K562 (cell line): ENCODE results near the gene FHIP2A. TPM values are rescaled to one million over a fixed set of nuclear protein-coding genes. Genes with fewer than 3 reads are reported as not detected.

Experiments used
- ATAC-seq: fragments of 200-7000 bp; cut with Tn5 transposase; 3 replicates; pipeline ENCODE4 v1.9.1; 2020; ENCODE audit warnings: moderate library complexity
- BruUV-seq: library from RNA; stranded (reverse); fragments of 400-500 nt; replicated peaks from 2 replicates; lab custom pipeline; 2021; lab: Mats Ljungman, UMichigan
- CTCF ChIA-PET: fragments of 300-600 bp; formaldehyde crosslinking; extraction: SDS; loops from one replicate; lab custom pipeline; 2021; ENCODE audit warnings: low intra/inter-chr PET ratio; lab: Yijun Ruan, JAX
- POLR2A ChIA-PET: fragments of 300-600, 350-650 bp; sonication (Branson Sonifier 250); formaldehyde crosslinking; extraction: SDS; loops from one replicate; lab custom pipeline; 2021; ENCODE audit warnings: antibody characterized with exemption, inconsistent platforms; lab: Yijun Ruan, JAX
- DNase-seq, 4 experiments: peaks; one replicate each; pipeline versions ENCODE4 v3.0.0 to v3.0.0-alpha.2; 2011 to 2018; ENCODE audit warnings: low spot score in 3 of 4, mixed read lengths in 3 of 4; ENCODE audit errors: extremely low read depth in 1 of 4
- FAIRE-seq: peaks from 2 replicates; lab custom pipeline; 2011; peaks lifted over from hg19 to GRCh38; lab: Jason Lieb, UNC
- H2AFZ ChIP-seq: 2 replicates; pipeline ENCODE4 v1.6.0; 2011; ENCODE audit warnings: low read depth, low read length, control low read depth, inconsistent platforms
- H3K27ac ChIP-seq: fragments of 200-600 bp; 3 replicates; pipeline ENCODE4 v1.8.0; 2011; ENCODE audit warnings: low read depth, mild to moderate bottlenecking, control low read depth, inconsistent platforms, low read length, moderate library complexity, mixed read lengths; ENCODE audit errors: extremely low read depth
- H3K27me3 ChIP-seq, 2 experiments: fragments of 300-600 bp in 1 of 2; 2 replicates in 1 of 2; 3 replicates in 1 of 2; pipeline versions ENCODE4 v1.6.0 to v1.8.0; 2011; ENCODE audit warnings: inconsistent platforms in 2 of 2, low read length in 2 of 2, mild to moderate bottlenecking in 1 of 2, mixed read lengths in 1 of 2, moderate library complexity in 1 of 2; ENCODE audit not compliant: control insufficient read depth in 2 of 2, insufficient read depth in 2 of 2
- H3K36me3 ChIP-seq: fragments of 300-600 bp; 3 replicates; pipeline ENCODE4 v1.8.0; 2011; ENCODE audit warnings: mild to moderate bottlenecking, low read length, inconsistent platforms; ENCODE audit not compliant: control insufficient read depth, insufficient read depth
- H3K4me1 ChIP-seq, 2 experiments: fragments of 200-600 bp in 1 of 2; replicated peaks in 1 of 2; 2 replicates in 1 of 2; 3 replicates in 1 of 2; pipeline versions ENCODE4 v1.5.1 to v1.8.0; 2011; ENCODE audit warnings: inconsistent platforms in 2 of 2, low read length in 2 of 2, mild to moderate bottlenecking in 1 of 2, mixed read lengths in 1 of 2, moderate library complexity in 1 of 2; ENCODE audit not compliant: control insufficient read depth in 2 of 2, insufficient read depth in 2 of 2
- H3K4me2 ChIP-seq: 2 replicates; pipeline ENCODE4 v1.6.1; 2011; ENCODE audit warnings: low read length, control low read depth, inconsistent platforms, mixed read lengths; ENCODE audit not compliant: insufficient read depth
- H3K4me3 ChIP-seq: fragments of 200-600 bp; sonication (generic), shearing (Covaris generic); 2 replicates; pipeline ENCODE4 v1.5.1; 2016; ENCODE audit warnings: control low read depth, inconsistent platforms
- H3K79me2 ChIP-seq: fragments of 200-600 bp; 3 replicates; pipeline ENCODE4 v1.8.0; 2011; ENCODE audit warnings: low read length, inconsistent platforms; ENCODE audit not compliant: control insufficient read depth, insufficient read depth
- H3K9ac ChIP-seq, 2 experiments: 2 replicates each; pipeline versions ENCODE4 v1.6.0 to v1.6.1; 2011; ENCODE audit warnings: low read depth in 2 of 2, low read length in 2 of 2, control low read depth in 1 of 2, inconsistent platforms in 1 of 2, mild to moderate bottlenecking in 1 of 2, mixed read lengths in 1 of 2; ENCODE audit not compliant: insufficient read depth in 1 of 2
- H3K9me1 ChIP-seq: one replicate; pipeline ENCODE4 v1.6.0; 2011; ENCODE audit warnings: inconsistent platforms, mild to moderate bottlenecking, low read length, moderate library complexity; ENCODE audit not compliant: control insufficient read depth, insufficient read depth
- H3K9me3 ChIP-seq: replicated peaks from 2 replicates; pipeline ENCODE4 v1.5.1; 2011; ENCODE audit warnings: low read depth, low read length, inconsistent platforms; ENCODE audit not compliant: control insufficient read depth, insufficient read depth
- H4K20me1 ChIP-seq: replicated peaks from 2 replicates; pipeline ENCODE4 v1.6.1; 2011; ENCODE audit warnings: low read length, inconsistent platforms, mixed read lengths; ENCODE audit not compliant: control insufficient read depth, insufficient read depth
- TAF7 ChIP-seq: fragments of 450-650 bp; IDR thresholded peaks from 2 replicates; pipeline ENCODE4 v1.6.1; 2016; ENCODE audit warnings: missing genetic modification characterization, missing compliant biosample characterization
- TGIF2 ChIP-seq: sonication (generic); formaldehyde crosslinking; IDR thresholded peaks from 2 replicates; pipeline ENCODE4 v1.8.1; 2022; ENCODE audit warnings: mild to moderate bottlenecking, missing genetic modification reagents, moderate library complexity
- TSHZ1 ChIP-seq: fragments of 250-450 bp; sonication (Bioruptor Pico); IDR thresholded peaks from 2 replicates; pipeline ENCODE4 v1.4.0; 2020; ENCODE audit warnings: mild to moderate bottlenecking, moderate library complexity
- ZNF584 ChIP-seq: fragments of 200-800 bp; sonication (Bioruptor generic); IDR thresholded peaks from 2 replicates; pipeline ENCODE4 v1.6.1; 2016; ENCODE audit warnings: low read depth, mild to moderate bottlenecking, missing genetic modification characterization, missing compliant biosample characterization
- ZNF644 ChIP-seq: fragments of 200-800 bp; sonication (Bioruptor generic); IDR thresholded peaks from 2 replicates; pipeline ENCODE4 v1.6.1; 2016; ENCODE audit warnings: low read depth, missing genetic modification characterization, missing compliant biosample characterization
- WGBS: fragments of 100-300 bp; shearing (Covaris generic); methylation state at CpG from one replicate; pipeline ENCODE4 v1.1.6; 2016; ENCODE audit warnings: low coverage, mixed read lengths; ENCODE audit not compliant: insufficient coverage; ENCODE audit errors: missing lambda C conversion rate; 5-methylcytosine and 5-hydroxymethylcytosine counted together
- in situ Hi-C: fragments of 300-500 bp; cut with MboI; formaldehyde crosslinking; loops from 4 replicates; pipeline ENCODE4 v1.15.0; 2018; ENCODE audit warnings: inconsistent platforms, mixed read lengths
- intact Hi-C: fragments of 100-400 bp; cut with micrococcal nuclease; formaldehyde crosslinking; loops from 2 replicates; pipeline ENCODE4 v1.14.2; 2022
- polyA plus RNA-seq, 8 experiments: library from polyadenylated mRNA; depleted of rRNA in 4 of 8; stranded (reverse) in 5 of 8; unstranded in 3 of 8; fragments of >200 nt; fragmentation: Nextera tagmentation in 2 of 8; fragmentation: Illumina TruSeq in 1 of 8; extraction: Ambion mirVana in 2 of 8; extraction: Trizol in 1 of 8; gene quantifications; 2 replicates each; pipeline versions ENCODE4 v1.2.1 to v1.2.3, GENCODE V29; 2011 to 2014; ENCODE audit warnings: inconsistent platforms in 1 of 8, missing spikeins in 1 of 8
- total RNA-seq, 7 experiments: library from RNA; depleted of rRNA in 6 of 7; stranded (reverse); fragments of >200 nt in 6 of 7; fragmentation: Illumina TruSeq in 2 of 7; extraction: Trizol in 2 of 7; gene quantifications; 2 replicates each; pipeline versions ENCODE4 v1.2.1 to v1.2.3, GENCODE V29; 2011 to 2021; ENCODE audit warnings: low replicate concordance in 1 of 7

The FHIP2A gene
- total and polyA plus RNA-seq, 9 of the 15 experiments (the other 6 are each of a cell fraction or from before 2014, with no cell fraction given): 1.5 to 7.4 (median 3.3) TPM

- no peak overlapping the region for H2AFZ ChIP-seq
- FAIRE-seq (no peak), ATAC-seq (no peak), DNase-seq (no peak)
- H3K27ac ChIP-seq: no peak overlapping the region
- peaks cover 0 to 5% of the 10 kb centered on the region in 2 experiments; a peak in 2 of 5 replicates for H3K4me1 ChIP-seq
- no peak overlapping the region for H3K4me3 ChIP-seq
- H3K9me1 ChIP-seq: no peaks in the 10 kb centered on the region
- intact Hi-C loops: loop anchor here (10.0 kb wide), 1 partner anchor 298 kb away; no protein-coding TSS in a partner anchor
- ChIA-PET CTCF (no interaction called here), POLR2A (interaction anchor here (0.6 kb wide), 1 partner anchor 50 kb away, joined by 3 read pairs; no protein-coding TSS in a partner anchor)
- in situ Hi-C loops: no loop called here
- WGBS: 17% methylated on average over 1 of the region's 1 CpG
- H3K27me3 ChIP-seq: no peaks in the 10 kb centered on the region
- no peaks in the 10 kb centered on the region for H3K36me3 ChIP-seq
- TF ChIP-seq TSHZ1 (CRISPR knock-in tag): no peak
- no peak for TF ChIP-seq TAF7 (tag)
- no peak for TF ChIP-seq ZNF644
- no peak for TF ChIP-seq TGIF2 (CRISPR knock-in tag)
- TF ChIP-seq ZNF584 (CRISPR knock-in tag): no peak
- TF ChIP-seq, all 486 proteins: peak for 0
- H3K4me2 ChIP-seq: no peak overlapping the region
- BruUV-seq: no TSS peak
- H4K20me1 ChIP-seq: no peaks in the 10 kb centered on the region
- no peaks in the 10 kb centered on the region for H3K79me2 ChIP-seq
- H3K9me3 ChIP-seq: no peaks in the 10 kb centered on the region
- H3K9ac ChIP-seq: no peak overlapping the region
Measured at GRCh38 chr10:114772496-114773196, 48.9 kb upstream of the FHIP2A start.
